GM21390 (cell line): ENCODE measurements around the gene ZNRF1.

ENCODE experiments used
- ATAC-seq: cut with Tn5 transposase; IDR thresholded peaks from one replicate; pipeline ENCODE4 v1.9.1; 2021; ENCODE audit not compliant: unreplicated experiment

Gene ZNRF1

GRCh38 chr16:75058806-75059205 lies 60.0 kb downstream of the ZNRF1 start:
- no peak for ATAC-seq

- no peak for ATAC-seq
These were observed 60.6 kb downstream of the ZNRF1 start for GRCh38 chr16:75059411-75059810.

- no peak for ATAC-seq
These were observed 61.9 kb downstream of the ZNRF1 start for GRCh38 chr16:75060723-75061122.

- ATAC-seq = no peak
These were observed 62.8 kb downstream of the ZNRF1 start for GRCh38 chr16:75061669-75062068.

- ATAC-seq = no peak
These were observed 63.5 kb downstream of the ZNRF1 start for GRCh38 chr16:75062135-75062975.

GRCh38 chr16:75062976-75063346 lies 64.1 kb downstream of the ZNRF1 start:
- no peak for ATAC-seq

GRCh38 chr16:75063549-75064088 lies 64.8 kb downstream of the ZNRF1 start:
- no peak for ATAC-seq

GRCh38 chr16:75064403-75065148 lies 65.8 kb downstream of the ZNRF1 start:
- no peak for ATAC-seq

- ATAC-seq = no peak
These were observed 66.3 kb downstream of the ZNRF1 start for GRCh38 chr16:75065149-75065505.

- ATAC-seq = no peak
These were observed 66.8 kb downstream of the ZNRF1 start for GRCh38 chr16:75065521-75066149.

GRCh38 chr16:75066861-75067447 lies 68.1 kb downstream of the ZNRF1 start:
- ATAC-seq = no peak

GRCh38 chr16:75068085-75069031 lies 69.5 kb downstream of the ZNRF1 start:
- no peak for ATAC-seq

- no peak for ATAC-seq
These were observed 71.4 kb downstream of the ZNRF1 start for GRCh38 chr16:75070012-75070841.

GRCh38 chr16:75071621-75072020 lies 72.8 kb downstream of the ZNRF1 start:
- no peak for ATAC-seq

- no peak for ATAC-seq
These were observed 73.6 kb downstream of the ZNRF1 start for GRCh38 chr16:75072239-75072947.

- no peak for ATAC-seq
These were observed 74.9 kb downstream of the ZNRF1 start for GRCh38 chr16:75073545-75074303.

- ATAC-seq = no peak
These were observed 75.5 kb downstream of the ZNRF1 start for GRCh38 chr16:75074304-75074793.
